Caco-2 (cell line): Measurements from ENCODE around the gene SLC35F6. TPM values are rescaled to one million over a fixed set of nuclear protein-coding genes. Genes with fewer than 3 reads are reported as not detected.

Experiments
- BruUV-seq: library from RNA; stranded (reverse); fragments of 400-500 nt; replicated peaks from 2 replicates; lab custom pipeline; 2021; lab: Mats Ljungman, UMichigan
- CTCF ChIA-PET: fragments of 300-600 bp; sonication (Branson Sonifier 250); formaldehyde crosslinking; loops from one replicate; lab custom pipeline; 2022; ENCODE audit warnings: antibody characterized with exemption; lab: Charles Lee
- POLR2A ChIA-PET: fragments of 300-600 bp; sonication (Branson Sonifier 250); formaldehyde crosslinking; loops from one replicate; lab custom pipeline; 2022; ENCODE audit warnings: antibody characterized with exemption; lab: Charles Lee
- DNase-seq, 2 experiments: peaks; one replicate each; pipeline versions ENCODE4 v3.0.0 to v3.0.0-alpha.2; 2020 to 2022
- H3K27me3 ChIP-seq: replicated peaks from 2 replicates; pipeline ENCODE4 v1.6.0; 2011; ENCODE audit warnings: low read length; ENCODE audit not compliant: control insufficient read depth, insufficient read depth
- H3K36me3 ChIP-seq: 2 replicates; pipeline ENCODE4 v1.5.1; 2011; ENCODE audit warnings: low read length; ENCODE audit not compliant: control insufficient read depth, insufficient read depth
- H3K4me1 ChIP-seq: fragments of 250-450 bp; sonication (Bioruptor Pico); 2 replicates; pipeline ENCODE4 v1.5.1; 2020; ENCODE audit warnings: mild to moderate bottlenecking
- H3K4me3 ChIP-seq: 2 replicates; pipeline ENCODE4 v1.5.1; 2011; ENCODE audit warnings: low read depth, mild to moderate bottlenecking, control low read depth, low read length
- H3K9me3 ChIP-seq: fragments of 250-450 bp; sonication (Bioruptor Pico); 2 replicates; pipeline ENCODE4 v1.5.1; 2020; ENCODE audit warnings: mild to moderate bottlenecking, moderate library complexity
- H3K27ac Mint-ChIP-seq: one replicate; pipeline ENCODE4 v1.8.0; 2022; ENCODE audit warnings: mixed read lengths; ENCODE audit not compliant: unreplicated experiment
- H3K27me3 Mint-ChIP-seq: one replicate; pipeline ENCODE4 v1.8.0; 2022; ENCODE audit warnings: mixed read lengths; ENCODE audit not compliant: insufficient read depth, unreplicated experiment
- H3K36me3 Mint-ChIP-seq: one replicate; pipeline ENCODE4 v1.8.0; 2022; ENCODE audit warnings: mild to moderate bottlenecking, mixed read lengths; ENCODE audit not compliant: insufficient read depth, unreplicated experiment
- H3K4me1 Mint-ChIP-seq: one replicate; pipeline ENCODE4 v1.8.0; 2022; ENCODE audit warnings: low read depth, mixed read lengths; ENCODE audit not compliant: unreplicated experiment
- H3K4me3 Mint-ChIP-seq: one replicate; pipeline ENCODE4 v1.8.0; 2022; ENCODE audit warnings: mild to moderate bottlenecking, moderate library complexity, mixed read lengths; ENCODE audit not compliant: unreplicated experiment
- H3K9me3 Mint-ChIP-seq: one replicate; pipeline ENCODE4 v1.8.0; 2022; ENCODE audit warnings: mixed read lengths; ENCODE audit not compliant: unreplicated experiment
- CTCF ChIP-seq, 2 experiments: fragments of 200-600 bp in 1 of 2; IDR thresholded peaks; 1 replicate in 1 of 2; 2 replicates in 1 of 2; pipeline versions ENCODE4 v1.5.1 to v1.8.0; 2011 to 2022; ENCODE audit warnings: antibody characterized with exemption in 1 of 2, control low read depth in 1 of 2, inconsistent platforms in 1 of 2, low read depth in 1 of 2, low read length in 1 of 2, mild to moderate bottlenecking in 1 of 2, moderate library complexity in 1 of 2; ENCODE audit not compliant: insufficient read depth in 1 of 2, severe bottlenecking in 1 of 2, unreplicated experiment in 1 of 2
- intact Hi-C: fragments of 100-400 bp; cut with micrococcal nuclease; formaldehyde crosslinking; loops from one replicate; pipeline ENCODE4 v1.10.0; 2022; ENCODE audit not compliant: unreplicated experiment
- total RNA-seq: library from RNA; stranded (reverse); gene quantifications from 2 replicates; pipeline ENCODE4 v1.2.3, GENCODE V29; 2022

Gene SLC35F6
- total RNA-seq, 1 experiment from 2014 or later = 45.7 TPM

- BruUV-seq = no TSS peak
- POLR2A ChIA-PET = no interaction called here
Observed at GRCh38 chr2:26730549-26731344, 33.3 kb upstream of the SLC35F6 start.

GRCh38 chr2:26731714-26732113 is 32.4 kb upstream of the SLC35F6 start:
- H3K27me3 Mint-ChIP-seq = peaks cover 3% of the 10 kb centered on the region
- H3K4me1 Mint-ChIP-seq = no peaks in the 10 kb centered on the region
- BruUV-seq = no TSS peak
- Histone ChIP-seq H3K36me3 (no peaks in the 10 kb centered on the region), H3K4me3 (no peak overlapping the region), H3K4me1 (no peaks in the 10 kb centered on the region), H3K27me3 (no peaks in the 10 kb centered on the region), H3K9me3 (no peaks in the 10 kb centered on the region)
- no peak for TF ChIP-seq CTCF (IDR thresholded peaks at IDR 0.05; ENCODE audit: insufficient read depth in 1 of 2, low read depth in 1 of 2, low read length in 1 of 2, severe bottlenecking in 1 of 2, unreplicated experiment in 1 of 2)
- no peaks in the 10 kb centered on the region for H3K36me3 Mint-ChIP-seq
- no peak for DNase-seq
- no peaks in the 10 kb centered on the region for H3K9me3 Mint-ChIP-seq
- POLR2A ChIA-PET = no interaction called here
- H3K27ac Mint-ChIP-seq = no peak overlapping the region
- CTCF ChIA-PET = interaction anchor here (0.6 kb wide), 1 partner anchor 12 kb away, joined by 3 read pairs; no protein-coding TSS in a partner anchor
- intact Hi-C loops = no loop called here
- H3K4me3 Mint-ChIP-seq = no peak overlapping the region

More at GRCh38 chr2:26730549-26731344, 33.3 kb upstream of the SLC35F6 start:
- no peak overlapping the region for H3K27ac Mint-ChIP-seq
- TF ChIP-seq CTCF (IDR thresholded peaks at IDR 0.05; ENCODE audit: insufficient read depth in 1 of 2, low read depth in 1 of 2, low read length in 1 of 2, severe bottlenecking in 1 of 2, unreplicated experiment in 1 of 2) = no peak
- H3K9me3 ChIP-seq = no peaks in the 10 kb centered on the region
- CTCF ChIA-PET = no interaction called here
- intact Hi-C loops = no loop called here
- no peaks in the 10 kb centered on the region for H3K36me3 ChIP-seq
- peaks cover 3% of the 10 kb centered on the region for H3K27me3 Mint-ChIP-seq
- no peaks in the 10 kb centered on the region for H3K4me1 ChIP-seq
- H3K4me1 Mint-ChIP-seq = no peaks in the 10 kb centered on the region
- H3K4me3 ChIP-seq = no peak overlapping the region
- H3K27me3 ChIP-seq = no peaks in the 10 kb centered on the region
- no peaks in the 10 kb centered on the region for H3K36me3 Mint-ChIP-seq
- H3K4me3 Mint-ChIP-seq = no peak overlapping the region
- no peak for DNase-seq
- H3K9me3 Mint-ChIP-seq = no peaks in the 10 kb centered on the region

DNA sequence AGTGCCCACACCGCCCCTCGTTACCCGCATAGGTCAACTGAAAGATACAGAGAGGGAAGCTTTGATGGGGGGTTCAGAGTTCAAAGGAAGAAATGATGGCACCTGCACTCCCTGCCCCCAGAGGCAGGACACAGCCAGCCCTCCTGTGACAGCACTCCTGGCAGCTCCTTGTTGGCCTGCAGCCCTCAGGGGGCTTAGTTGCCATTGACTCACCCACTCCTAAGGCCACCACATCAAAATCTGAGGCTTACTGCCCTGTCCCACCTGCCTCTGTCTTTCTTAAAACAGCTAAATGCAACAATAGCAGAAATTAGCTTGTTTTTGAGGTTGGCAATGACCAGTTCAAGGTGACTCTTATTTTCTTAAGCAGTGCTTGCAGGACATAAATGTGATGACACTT is 31.6 kb upstream of the SLC35F6 start:
- peaks cover 3% of the 10 kb centered on the region for H3K27me3 Mint-ChIP-seq
- no peak for TF ChIP-seq CTCF (IDR thresholded peaks at IDR 0.05; ENCODE audit: insufficient read depth in 1 of 2, low read depth in 1 of 2, low read length in 1 of 2, severe bottlenecking in 1 of 2, unreplicated experiment in 1 of 2)
- H3K9me3 Mint-ChIP-seq = no peaks in the 10 kb centered on the region
- intact Hi-C loops = no loop called here
- Histone ChIP-seq H3K27me3 (no peaks in the 10 kb centered on the region), H3K4me1 (no peaks in the 10 kb centered on the region), H3K36me3 (no peaks in the 10 kb centered on the region), H3K4me3 (no peak overlapping the region), H3K9me3 (no peaks in the 10 kb centered on the region)
- no peak overlapping the region for H3K4me3 Mint-ChIP-seq
- BruUV-seq = no TSS peak
- ChIA-PET POLR2A (no interaction called here), CTCF (interaction anchor here (0.6 kb wide), 1 partner anchor 12 kb away, joined by 3 read pairs; no protein-coding TSS in a partner anchor)
- no peak overlapping the region for H3K27ac Mint-ChIP-seq
- no peak for DNase-seq
- no peaks in the 10 kb centered on the region for H3K36me3 Mint-ChIP-seq
- no peaks in the 10 kb centered on the region for H3K4me1 Mint-ChIP-seq
